Measurements from ENCODE around the gene TULP4. TPM values are rescaled to one million over a fixed set of nuclear protein-coding genes. Genes with fewer than 3 reads are reported as not detected.
"Not testable (repeated sequence)": the region's sequence is repeated elsewhere in the genome, so short reads cannot be mapped to it uniquely, and the experiment has no call there.

Gene TULP4
- total RNA-seq, 1 donor = 131 TPM

DNA sequence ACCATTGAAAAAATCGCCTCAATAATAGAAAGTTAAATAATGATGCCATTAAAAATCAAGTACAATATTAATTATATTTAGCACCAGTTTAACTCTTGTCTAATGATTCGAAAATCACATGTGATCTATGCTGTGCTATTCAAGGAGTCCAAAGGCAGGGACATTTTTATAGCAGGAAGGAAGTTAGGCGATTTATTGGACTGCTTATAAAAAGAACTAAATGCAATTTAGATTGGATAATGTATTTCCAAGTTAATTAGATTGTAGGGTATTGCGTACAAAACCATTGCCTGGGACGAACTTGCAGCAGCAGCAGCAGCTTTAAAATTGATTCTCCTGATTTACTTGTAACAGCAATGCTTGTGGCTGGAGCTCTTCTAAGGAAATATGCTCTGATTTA is 160.2 kb downstream of the TULP4 start:
- no peak for DNase-seq (ENCODE audit: low read depth)
- TF ChIP-seq, protein P1, sequence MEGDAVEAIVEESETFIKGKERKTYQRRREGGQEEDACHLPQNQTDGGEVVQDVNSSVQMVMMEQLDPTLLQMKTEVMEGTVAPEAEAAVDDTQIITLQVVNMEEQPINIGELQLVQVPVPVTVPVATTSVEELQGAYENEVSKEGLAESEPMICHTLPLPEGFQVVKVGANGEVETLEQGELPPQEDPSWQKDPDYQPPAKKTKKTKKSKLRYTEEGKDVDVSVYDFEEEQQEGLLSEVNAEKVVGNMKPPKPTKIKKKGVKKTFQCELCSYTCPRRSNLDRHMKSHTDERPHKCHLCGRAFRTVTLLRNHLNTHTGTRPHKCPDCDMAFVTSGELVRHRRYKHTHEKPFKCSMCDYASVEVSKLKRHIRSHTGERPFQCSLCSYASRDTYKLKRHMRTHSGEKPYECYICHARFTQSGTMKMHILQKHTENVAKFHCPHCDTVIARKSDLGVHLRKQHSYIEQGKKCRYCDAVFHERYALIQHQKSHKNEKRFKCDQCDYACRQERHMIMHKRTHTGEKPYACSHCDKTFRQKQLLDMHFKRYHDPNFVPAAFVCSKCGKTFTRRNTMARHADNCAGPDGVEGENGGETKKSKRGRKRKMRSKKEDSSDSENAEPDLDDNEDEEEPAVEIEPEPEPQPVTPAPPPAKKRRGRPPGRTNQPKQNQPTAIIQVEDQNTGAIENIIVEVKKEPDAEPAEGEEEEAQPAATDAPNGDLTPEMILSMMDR (IDR thresholded peaks at IDR 0.05; ENCODE audit: insufficient read depth, low read length) = no peak
- H3K4me3 ChIP-seq (ENCODE audit: low read depth, low read length) = no peak overlapping the region

DNA sequence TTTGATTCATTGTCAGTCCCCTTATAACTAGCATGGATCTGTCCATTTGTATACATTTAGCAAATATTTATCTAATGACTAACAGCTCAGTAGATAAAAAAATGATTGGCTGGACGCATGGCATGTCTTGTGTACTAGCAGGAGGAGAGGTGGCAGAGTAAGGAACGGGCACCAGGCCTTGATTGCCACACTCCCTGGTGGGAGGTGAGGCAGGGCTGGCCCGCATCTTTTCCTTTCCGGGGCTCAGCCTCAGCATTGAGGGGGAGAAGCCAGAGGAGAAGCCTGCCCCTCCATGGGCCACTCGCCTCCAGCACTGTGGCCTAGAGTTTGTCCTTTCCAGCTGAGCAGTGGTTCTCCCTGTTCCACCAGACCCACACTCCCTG is 162.7 kb downstream of the TULP4 start:
- no peak overlapping the region for H3K4me3 ChIP-seq (ENCODE audit: low read depth, low read length)
- peak; percentile 22 for DNase-seq (ENCODE audit: low read depth)
- TF ChIP-seq, protein P1 (IDR thresholded peaks at IDR 0.05; ENCODE audit: insufficient read depth, low read length) = no peak

DNA sequence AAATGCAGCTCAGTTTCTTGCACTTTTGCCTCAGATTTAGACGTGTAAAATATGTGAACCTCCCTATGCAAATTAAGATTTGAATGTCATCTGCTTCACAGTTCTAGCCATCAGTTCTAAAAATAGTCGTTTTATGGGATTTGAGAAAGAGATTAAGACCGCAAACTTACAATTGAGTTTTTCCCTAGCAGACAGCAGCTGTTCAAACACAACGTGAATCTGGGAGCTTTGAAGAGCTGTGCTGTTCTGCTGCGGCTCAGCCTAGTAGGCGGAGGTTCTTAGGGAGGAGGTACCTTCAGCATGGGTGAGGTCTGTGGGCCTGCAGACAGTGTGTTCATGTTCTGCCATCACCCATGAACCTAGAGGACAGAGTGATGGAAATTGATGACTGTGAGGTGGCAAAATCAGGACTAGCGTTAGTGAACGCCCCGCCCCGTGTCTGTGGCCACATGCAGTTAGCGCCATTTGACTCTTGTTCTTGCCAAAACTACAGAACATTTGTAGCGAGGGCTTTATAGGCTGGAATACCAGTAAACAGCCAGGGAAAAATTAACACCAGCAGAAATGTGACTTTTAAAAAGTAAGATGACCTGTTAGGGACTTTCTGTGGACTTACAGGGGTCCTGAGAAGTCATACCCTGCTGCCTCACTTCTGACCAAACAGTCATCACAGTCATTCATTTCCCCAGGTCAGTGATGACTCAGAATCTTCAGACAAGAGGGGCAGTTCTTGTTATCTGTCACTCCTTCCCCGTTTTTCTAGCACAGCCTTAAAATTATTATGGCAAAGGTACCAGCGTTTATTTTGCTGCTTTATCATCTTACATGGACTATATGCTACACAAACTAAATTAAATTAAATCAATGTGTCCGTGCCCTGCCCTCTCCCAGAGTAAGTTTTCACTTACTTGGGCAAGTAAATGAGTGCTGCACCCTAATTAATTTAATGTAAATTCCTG is 163.4 kb downstream of the TULP4 start:
- no peak overlapping the region for H3K4me3 ChIP-seq (ENCODE audit: low read depth, low read length)
- TF ChIP-seq, protein P1 (IDR thresholded peaks at IDR 0.05; ENCODE audit: insufficient read depth, low read length) = no peak
- peak; percentile 26 for DNase-seq (ENCODE audit: low read depth)

DNA sequence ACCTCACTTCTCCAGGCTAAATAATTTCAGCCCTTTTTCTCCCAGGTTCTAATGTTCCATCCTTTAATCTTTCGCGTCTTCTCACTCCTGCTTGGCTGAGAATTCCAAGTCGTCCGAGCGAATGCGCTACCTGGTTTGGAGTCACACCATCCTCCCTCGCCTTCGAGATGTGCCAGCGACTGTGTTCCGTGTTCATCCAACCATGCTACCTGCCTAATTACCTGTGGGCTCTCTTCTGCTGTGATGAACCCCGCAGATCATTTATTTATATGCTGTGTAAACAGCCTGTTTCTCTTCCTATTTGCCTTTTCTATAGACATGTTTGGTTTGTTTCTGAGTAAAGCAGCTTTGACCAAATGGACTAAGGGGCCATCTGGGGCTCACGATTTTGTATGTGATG is 164.1 kb downstream of the TULP4 start:
- no peak overlapping the region for H3K4me3 ChIP-seq (ENCODE audit: low read depth, low read length)

DNA sequence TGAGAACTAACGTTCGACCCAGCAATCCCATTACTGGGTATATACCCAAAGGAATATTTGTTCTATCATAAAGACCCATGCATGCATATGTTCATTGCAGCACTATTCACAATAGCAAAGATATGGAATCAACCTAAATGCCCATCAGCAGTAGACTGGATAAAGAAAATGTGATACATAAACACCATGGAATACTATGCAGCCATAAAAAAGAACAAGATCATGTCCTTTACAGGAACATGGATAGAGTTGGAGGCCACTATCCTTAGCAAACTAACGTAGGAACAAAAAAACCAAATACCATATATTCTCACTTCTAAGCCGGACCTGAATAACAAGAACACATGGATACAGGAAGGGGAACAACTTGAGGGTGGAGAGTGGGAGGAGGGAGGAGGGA is 165.5 kb downstream of the TULP4 start:
- not testable (repeated sequence) for DNase-seq (ENCODE audit: low read depth); H3K4me3 ChIP-seq (ENCODE audit: low read depth, low read length)

More for the DNA sequence above, 164.1 kb downstream of the TULP4 start:
- no peak for DNase-seq (ENCODE audit: low read depth)
- TF ChIP-seq, protein P1 (IDR thresholded peaks at IDR 0.05; ENCODE audit: insufficient read depth, low read length) = no peak

DNA sequence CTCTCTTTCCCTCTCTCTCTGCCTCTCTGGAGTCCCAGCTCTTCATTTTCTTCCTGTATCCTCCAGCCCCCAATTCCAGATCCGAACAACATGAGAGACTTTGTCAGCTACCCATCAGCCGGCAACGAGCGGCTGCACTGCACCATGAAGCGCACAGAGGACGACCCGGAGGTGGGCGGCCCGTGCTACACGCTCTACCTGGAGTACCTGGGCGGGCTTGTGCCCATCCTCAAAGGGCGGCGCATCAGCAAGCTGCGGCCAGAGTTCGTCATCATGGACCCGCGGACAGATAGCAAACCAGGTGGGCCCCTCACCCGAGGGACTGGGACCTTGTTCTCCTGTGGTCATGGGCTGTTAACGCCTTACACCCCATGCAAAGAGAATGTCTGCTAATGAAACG is 168.7 kb downstream of the TULP4 start:
- TF ChIP-seq, protein P1 (IDR thresholded peaks at IDR 0.05; ENCODE audit: insufficient read depth, low read length) = no peak

DNA sequence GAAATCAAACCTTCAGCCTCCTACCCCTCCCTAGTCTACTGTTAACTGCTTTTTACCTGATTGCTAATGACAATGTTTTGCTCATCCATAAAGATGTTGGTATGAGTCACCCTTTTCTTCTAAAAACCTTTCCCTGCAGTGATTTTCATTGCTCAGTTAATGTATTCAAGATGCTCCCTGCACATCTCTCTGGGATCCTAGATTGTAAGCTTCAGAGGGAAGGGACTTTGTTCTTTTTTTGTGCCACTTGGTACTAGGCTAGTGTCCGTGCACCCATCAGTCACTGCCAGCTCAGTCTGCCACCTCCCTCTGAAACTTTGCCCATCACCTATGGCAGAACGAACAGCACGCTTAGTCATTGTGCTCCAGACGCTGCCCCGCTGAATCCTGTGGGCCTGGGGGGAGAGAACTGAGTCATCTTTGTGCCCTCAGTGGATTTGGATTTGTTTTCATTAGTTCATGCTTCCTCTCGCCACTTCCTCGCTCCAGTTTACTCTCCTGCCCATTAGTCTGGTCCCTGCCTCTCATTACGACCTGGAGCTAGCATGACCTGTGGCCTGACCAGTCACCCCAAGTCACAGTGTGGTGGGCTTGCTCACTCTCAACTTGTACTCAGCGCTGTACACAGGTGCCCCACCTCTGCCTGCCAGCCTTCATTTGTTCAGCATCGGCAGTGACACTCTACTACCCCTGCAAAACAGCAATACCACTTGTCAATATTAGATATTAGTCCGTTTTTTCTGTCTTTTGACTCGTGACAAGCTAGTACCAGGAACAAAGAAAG is 169.6 kb downstream of the TULP4 start:
- DNase-seq (ENCODE audit: low read depth) = peak; percentile 55
- H3K4me3 ChIP-seq (ENCODE audit: low read depth, low read length) = no peak overlapping the region
- TF ChIP-seq, protein P1 (IDR thresholded peaks at IDR 0.05; ENCODE audit: insufficient read depth, low read length) = no peak

More for the DNA sequence above, 168.7 kb downstream of the TULP4 start:
- no peak overlapping the region for H3K4me3 ChIP-seq (ENCODE audit: low read depth, low read length)
- DNase-seq (ENCODE audit: low read depth) = no peak

Measured in fibroblast of the aortic adventitia (primary cell).